ENCODE data around the gene TEDC1.

DNA sequence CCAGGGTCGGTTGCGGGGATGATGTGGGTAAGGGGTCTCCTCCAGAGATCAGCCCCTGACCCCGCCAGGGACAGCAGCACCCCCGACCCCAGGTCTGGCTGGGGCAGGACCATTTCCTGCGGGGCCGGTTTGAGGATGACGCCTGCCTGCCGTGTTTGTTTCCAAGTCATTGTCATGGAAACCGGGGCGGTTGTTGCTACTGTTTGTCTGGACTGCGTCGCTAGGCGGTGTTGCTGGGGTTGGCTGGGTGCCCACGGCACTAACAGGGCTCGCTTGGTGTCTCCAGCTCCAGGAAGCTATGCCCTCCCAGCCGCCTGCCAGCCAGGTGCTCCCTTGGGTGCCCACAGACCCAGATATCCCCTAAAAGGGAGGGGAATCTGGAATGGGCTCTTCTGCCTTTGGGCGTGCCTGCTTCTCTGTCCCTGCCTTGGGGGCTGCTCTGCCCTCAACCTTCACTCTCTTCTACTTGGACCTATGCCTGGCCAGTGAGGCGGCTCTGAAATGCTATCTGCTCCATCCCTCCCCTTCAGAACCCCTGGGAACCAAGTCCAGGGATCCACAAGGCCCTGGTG is 9.1 kb upstream of the TEDC1 start:
- TF ChIP-seq, protein P1, sequence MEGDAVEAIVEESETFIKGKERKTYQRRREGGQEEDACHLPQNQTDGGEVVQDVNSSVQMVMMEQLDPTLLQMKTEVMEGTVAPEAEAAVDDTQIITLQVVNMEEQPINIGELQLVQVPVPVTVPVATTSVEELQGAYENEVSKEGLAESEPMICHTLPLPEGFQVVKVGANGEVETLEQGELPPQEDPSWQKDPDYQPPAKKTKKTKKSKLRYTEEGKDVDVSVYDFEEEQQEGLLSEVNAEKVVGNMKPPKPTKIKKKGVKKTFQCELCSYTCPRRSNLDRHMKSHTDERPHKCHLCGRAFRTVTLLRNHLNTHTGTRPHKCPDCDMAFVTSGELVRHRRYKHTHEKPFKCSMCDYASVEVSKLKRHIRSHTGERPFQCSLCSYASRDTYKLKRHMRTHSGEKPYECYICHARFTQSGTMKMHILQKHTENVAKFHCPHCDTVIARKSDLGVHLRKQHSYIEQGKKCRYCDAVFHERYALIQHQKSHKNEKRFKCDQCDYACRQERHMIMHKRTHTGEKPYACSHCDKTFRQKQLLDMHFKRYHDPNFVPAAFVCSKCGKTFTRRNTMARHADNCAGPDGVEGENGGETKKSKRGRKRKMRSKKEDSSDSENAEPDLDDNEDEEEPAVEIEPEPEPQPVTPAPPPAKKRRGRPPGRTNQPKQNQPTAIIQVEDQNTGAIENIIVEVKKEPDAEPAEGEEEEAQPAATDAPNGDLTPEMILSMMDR (conservative IDR thresholded peaks at IDR 0.05 in 1 of 2, IDR thresholded peaks at IDR 0.05 in 1 of 2; ENCODE audit: extremely low read depth in 1 of 2, insufficient read depth in 1 of 2, low read depth in 1 of 2, low read length in 2 of 2), result peak in 1 of 2 donors; percentile 8
- TF ChIP-seq EZH2 (IDR thresholded peaks at IDR 0.05; ENCODE audit: borderline replicate concordance, low read length), result no peak

Measured in mammary epithelial cell (primary cell).